OCI-LY1 (cell line): Measurements from ENCODE around the gene AMH.

Source experiments
- CTCF ChIP-seq: fragments of 200-600 bp; sonication (generic), shearing (Covaris generic); IDR thresholded peaks from 2 replicates; pipeline ENCODE4 v1.5.1; 2017; ENCODE audit warnings: mild to moderate bottlenecking, antibody characterized with exemption, low read length, moderate library complexity, mixed read lengths
- EZH2 ChIP-seq: fragments of 200-600 bp; sonication (generic), shearing (Covaris generic); IDR thresholded peaks from 2 replicates; pipeline ENCODE4 v1.8.0; 2017; ENCODE audit warnings: borderline replicate concordance, mixed run types, mild to moderate bottlenecking, antibody characterized with exemption, low read length, moderate library complexity, mixed read lengths

- no peak for TF ChIP-seq CTCF
- TF ChIP-seq EZH2 = no peak
These were observed 3.1 kb downstream of the AMH start for GRCh38 chr19:2252055-2252796.
